ENCODE results near the gene ADAT3. TPM values are rescaled to one million over a fixed set of nuclear protein-coding genes. Genes with fewer than 3 reads are reported as not detected.

ADAT3 gene
- total and polyA plus RNA-seq, 11 donors, result 1.2 to 5.1 (median 1.9) TPM

GRCh38 chr19:1856698-1857603 lies 48.2 kb upstream of the ADAT3 start:
- Histone ChIP-seq H3K27me3 (peaks cover 0 to 3% (median 0%) of the 10 kb centered on the region in 9 donors), H3K4me3 (peak overlapping the region; percentile 38 to 71 (median 58)), H3K27ac (peak overlapping the region; percentile 79 to 98 (median 91)), H3K36me3 (peaks cover 0 to 6% (median 0%) of the 10 kb centered on the region in 9 donors), H3K9me3 (no peaks in the 10 kb centered on the region), H3K4me1 (peaks cover 8 to 100% (median 70%) of the 10 kb centered on the region in 12 donors)
- WGBS, 4 donors, result 0 to 14% (median 3%) methylated on average over 2 to 73 of the region's 73 CpGs
- intact Hi-C loops (cut with DNase I), result no loop called here
- ATAC-seq (peak; percentile 18 to 58 (median 51)), DNase-seq (peak; percentile 86 to 91 (median 88))
- TF ChIP-seq CTCF (IDR thresholded peaks at IDR 0.05) (no peak), POLR2A (IDR thresholded peaks at IDR 0.05) (peak in 1 of 2 donors; percentile 12)

GRCh38 chr19:1857648-1858326 lies 47.4 kb upstream of the ADAT3 start:
- H3K9me3 ChIP-seq, result no peaks in the 10 kb centered on the region
- H3K27me3 ChIP-seq, result no peaks in the 10 kb centered on the region
- no peak for ATAC-seq
- intact Hi-C loops (cut with DNase I), result no loop called here
- peaks cover 8 to 98% (median 74%) of the 10 kb centered on the region in 12 donors for H3K4me1 ChIP-seq
- H3K4me3 ChIP-seq, result peak overlapping the region in 11 of 12 donors; percentile 44 to 71 (median 62)
- DNase-seq, result peak in 3 of 5 donors; percentile 36 to 65 (median 46)
- H3K27ac ChIP-seq, result peak overlapping the region; percentile 79 to 98 (median 91)
- TF ChIP-seq POLR2A (IDR thresholded peaks at IDR 0.05), result no peak
- no peak for TF ChIP-seq CTCF (IDR thresholded peaks at IDR 0.05)
- WGBS, 4 donors, result 64 to 74% (median 68%) methylated on average over 11 to 16 of the region's 16 CpGs
- H3K36me3 ChIP-seq, result peaks cover 0 to 6% (median 0%) of the 10 kb centered on the region in 9 donors

- Histone ChIP-seq H3K4me3 (no peak overlapping the region), H3K4me1 (peaks cover 3 to 90% (median 72%) of the 10 kb centered on the region in 12 donors), H3K36me3 (peaks cover 0 to 6% (median 0%) of the 10 kb centered on the region in 9 donors), H3K27me3 (no peaks in the 10 kb centered on the region), H3K27ac (peak overlapping the region in 10 of 12 donors; percentile 34 to 98 (median 91)), H3K9me3 (no peaks in the 10 kb centered on the region)
- TF ChIP-seq CTCF (IDR thresholded peaks at IDR 0.05), result no peak
- TF ChIP-seq POLR2A (IDR thresholded peaks at IDR 0.05), result no peak
- DNase-seq, result peak in 1 of 5 donors; percentile 29
- intact Hi-C loops (cut with DNase I), result no loop called here
- 76 to 82% (median 78%) methylated on average over 4 to 10 of the region's 10 CpGs for WGBS, 4 donors
- no peak for ATAC-seq
Measured at GRCh38 chr19:1858412-1859081, 46.7 kb upstream of the ADAT3 start.
